ENCODE data around the gene CARD14. TPM values are rescaled to one million over a fixed set of nuclear protein-coding genes. Genes with fewer than 3 reads are reported as not detected.

Gene CARD14
- total and polyA plus RNA-seq, 2 of the 13 experiments (the other 11 are each of a cell fraction or from before 2014, with no cell fraction given), result 0.11 TPM; not detected in 1

- H3K36me3 ChIP-seq (replicated peaks in 1 of 2; ENCODE audit: control insufficient read depth in 1 of 2, insufficient read depth in 2 of 2, low read length in 2 of 2), result peaks cover 2 to 7% of the 10 kb centered on the region in 2 experiments; a peak in 2 of 5 replicates
- intact Hi-C loops (cut with micrococcal nuclease; ENCODE audit: unreplicated experiment) (no loop called here), in situ Hi-C loops (cut with HindIII; ENCODE audit: extremely low pct_ligation_motif_present, low pct_unique_long_range_greater_than_20kb) (no loop called here)
- no peaks in the 10 kb centered on the region for H3K4me1 ChIP-seq (ENCODE audit: insufficient read depth, low read length)
- DNase-seq (ENCODE audit: low spot score) (no peak), FAIRE-seq (no peak), ATAC-seq (no peak)
- no peak overlapping the region for H3K9ac ChIP-seq (ENCODE audit: insufficient read depth, low read depth, low read length)
- ChIA-PET POLR2A (interaction anchor here (1.4 to 1.6 kb wide), 2 partner anchors 9 to 32 kb away, joined by 4 read pairs; partner anchors contain the start of genes SGSH and SLC26A11), CTCF (ENCODE audit: low intra/inter-chr PET ratio, low total read pairs) (no interaction called here)
- no peak overlapping the region for H3K27ac ChIP-seq (ENCODE audit: extremely low read length, insufficient read depth, low read length)
- H2AFZ ChIP-seq (ENCODE audit: low read length), result no peak overlapping the region
- no peak overlapping the region for H3K4me3 ChIP-seq (replicated peaks in 1 of 3; ENCODE audit: insufficient read depth in 1 of 3, low read depth in 2 of 3, low read length in 3 of 3)
- TF ChIP-seq SCMH1 (CRISPR knock-in tag; IDR thresholded peaks at IDR 0.05; ENCODE audit: borderline replicate concordance) (no peak), XRCC5 (optimal IDR thresholded peaks at IDR 0.05; ENCODE audit: low read length) (no peak), IRF1 (CRISPR knock-in tag; IDR thresholded peaks at IDR 0.05; ENCODE audit: low read depth) (no peak), FOSL1 (CRISPR knock-in tag; IDR thresholded peaks at IDR 0.05; ENCODE audit: borderline replicate concordance) (no peak), NR2F6 (IDR thresholded peaks at IDR 0.05) (no peak), NR2F6 (CRISPR knock-in tag; IDR thresholded peaks at IDR 0.05) (no peak), ZNF354B (CRISPR knock-in tag; IDR thresholded peaks at IDR 0.05) (no peak), UBTF (CRISPR knock-in tag; IDR thresholded peaks at IDR 0.05) (no peak), HNF4A (CRISPR knock-in tag; IDR thresholded peaks at IDR 0.05) (no peak), ZNF20 (CRISPR knock-in tag; IDR thresholded peaks at IDR 0.05) (no peak), CENPX (CRISPR knock-in tag; IDR thresholded peaks at IDR 0.05) (no peak), ZFP90 (CRISPR knock-in tag; IDR thresholded peaks at IDR 0.05; ENCODE audit: borderline replicate concordance) (no peak), FOXO4 (CRISPR knock-in tag; conservative IDR thresholded peaks at IDR 0.05) (no peak), CREM (IDR thresholded peaks at IDR 0.05) (no peak), CREM (CRISPR knock-in tag; IDR thresholded peaks at IDR 0.05) (no peak), ZSCAN21 (CRISPR knock-in tag; IDR thresholded peaks at IDR 0.05; ENCODE audit: borderline replicate concordance) (no peak), ZNF280B (CRISPR knock-in tag; IDR thresholded peaks at IDR 0.05; ENCODE audit: borderline replicate concordance) (no peak), TFAP4 (IDR thresholded peaks at IDR 0.05; ENCODE audit: borderline replicate concordance, low read depth) (no peak), GFI1 (CRISPR knock-in tag; IDR thresholded peaks at IDR 0.05; ENCODE audit: borderline replicate concordance) (no peak), PPARG (CRISPR knock-in tag; conservative IDR thresholded peaks at IDR 0.05) (no peak)
- 96% methylated on average over 4 of the region's 4 CpGs for WGBS (ENCODE audit: low lambda C conversion rate)
- H3K9me3 ChIP-seq (ENCODE audit: low read length), result peaks cover 9% of the 10 kb centered on the region; the same call in 1 of the 2 replicates
- H4K20me1 ChIP-seq (ENCODE audit: insufficient read depth, low read length), result no peaks in the 10 kb centered on the region
- H3K4me2 ChIP-seq (ENCODE audit: low read depth, low read length), result no peak overlapping the region
- H3K79me2 ChIP-seq (ENCODE audit: insufficient read depth, low read length), result no peaks in the 10 kb centered on the region
- BruUV-seq (replicated peaks), result no TSS peak
- H3K27me3 ChIP-seq (ENCODE audit: control insufficient read depth in 1 of 2, insufficient read depth in 2 of 2, low read length in 2 of 2), result no peaks in the 10 kb centered on the region
Observed at GRCh38 chr17:80229011-80229410, 59.2 kb downstream of the CARD14 start.
